ENCODE results near the gene KCNJ6.
A peak's percentile ranks its signal among the peaks of the same experiment; 100 is the strongest.
"Not testable (repeated sequence)": the region's sequence is repeated elsewhere in the genome, so short reads cannot be mapped to it uniquely, and the experiment has no call there.

KCNJ6 gene

DNA sequence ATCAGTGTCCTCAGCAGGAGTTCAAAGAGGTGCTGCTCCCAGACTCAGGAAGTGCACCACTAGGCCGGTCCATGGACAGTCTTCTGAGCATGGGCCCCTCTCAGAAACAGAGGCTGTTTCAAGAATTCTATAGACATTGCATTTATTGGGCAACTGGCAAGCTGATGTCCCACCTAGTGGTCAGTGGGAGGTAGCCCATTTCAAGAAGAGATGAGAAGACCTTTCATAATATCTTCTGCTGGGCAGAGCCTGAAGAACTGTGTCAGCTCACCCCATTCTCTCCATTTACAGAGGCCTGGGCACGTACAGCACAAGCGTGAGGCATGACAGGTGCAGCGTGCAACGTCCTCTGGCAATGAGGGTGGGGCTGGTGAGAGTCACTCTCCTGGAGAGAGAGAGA, 333.7 kb downstream of the KCNJ6 start:
- TF ChIP-seq MYC (IDR thresholded peaks at IDR 0.05; ENCODE audit: low read depth, low read length) (no peak), POLR2A (IDR thresholded peaks at IDR 0.05; ENCODE audit: extremely low read depth, insufficient read length) (no peak)
- TF ChIP-seq, protein P1, sequence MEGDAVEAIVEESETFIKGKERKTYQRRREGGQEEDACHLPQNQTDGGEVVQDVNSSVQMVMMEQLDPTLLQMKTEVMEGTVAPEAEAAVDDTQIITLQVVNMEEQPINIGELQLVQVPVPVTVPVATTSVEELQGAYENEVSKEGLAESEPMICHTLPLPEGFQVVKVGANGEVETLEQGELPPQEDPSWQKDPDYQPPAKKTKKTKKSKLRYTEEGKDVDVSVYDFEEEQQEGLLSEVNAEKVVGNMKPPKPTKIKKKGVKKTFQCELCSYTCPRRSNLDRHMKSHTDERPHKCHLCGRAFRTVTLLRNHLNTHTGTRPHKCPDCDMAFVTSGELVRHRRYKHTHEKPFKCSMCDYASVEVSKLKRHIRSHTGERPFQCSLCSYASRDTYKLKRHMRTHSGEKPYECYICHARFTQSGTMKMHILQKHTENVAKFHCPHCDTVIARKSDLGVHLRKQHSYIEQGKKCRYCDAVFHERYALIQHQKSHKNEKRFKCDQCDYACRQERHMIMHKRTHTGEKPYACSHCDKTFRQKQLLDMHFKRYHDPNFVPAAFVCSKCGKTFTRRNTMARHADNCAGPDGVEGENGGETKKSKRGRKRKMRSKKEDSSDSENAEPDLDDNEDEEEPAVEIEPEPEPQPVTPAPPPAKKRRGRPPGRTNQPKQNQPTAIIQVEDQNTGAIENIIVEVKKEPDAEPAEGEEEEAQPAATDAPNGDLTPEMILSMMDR (IDR thresholded peaks at IDR 0.05; ENCODE audit: low read depth, low read length) = peak; percentile 61
- DNase-seq (ENCODE audit: low read depth) = peak; percentile 65
- no peak overlapping the region for H3K4me3 ChIP-seq (ENCODE audit: low read depth, low read length)

DNA sequence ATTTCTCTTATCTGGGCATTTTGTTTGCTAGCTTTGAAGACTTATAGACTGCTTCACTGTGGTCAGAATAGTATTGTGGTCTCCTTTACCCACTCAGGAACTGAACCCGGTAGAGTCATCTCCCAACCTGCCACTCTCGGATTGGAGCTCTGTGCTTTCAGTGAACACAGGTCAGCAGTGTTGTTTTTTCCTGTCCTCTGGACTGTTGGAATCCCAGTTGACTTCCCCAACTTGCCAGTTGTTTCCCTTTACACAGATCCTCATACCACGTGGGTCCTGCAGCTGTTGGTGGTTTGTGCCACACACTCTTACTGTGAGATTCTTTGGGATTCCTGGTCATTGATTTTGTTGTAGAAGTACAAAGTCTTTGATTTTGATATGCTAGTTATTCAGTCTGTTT, 335.6 kb downstream of the KCNJ6 start:
- no peak for DNase-seq (ENCODE audit: low read depth)
- TF ChIP-seq, protein P1 (IDR thresholded peaks at IDR 0.05; ENCODE audit: low read depth, low read length) = no peak
- TF ChIP-seq MYC (IDR thresholded peaks at IDR 0.05; ENCODE audit: low read depth, low read length) (no peak), POLR2A (IDR thresholded peaks at IDR 0.05; ENCODE audit: extremely low read depth, insufficient read length) (no peak)
- TF ChIP-seq, protein P2, sequence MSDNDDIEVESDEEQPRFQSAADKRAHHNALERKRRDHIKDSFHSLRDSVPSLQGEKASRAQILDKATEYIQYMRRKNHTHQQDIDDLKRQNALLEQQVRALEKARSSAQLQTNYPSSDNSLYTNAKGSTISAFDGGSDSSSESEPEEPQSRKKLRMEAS (IDR thresholded peaks at IDR 0.05; ENCODE audit: low read depth, low read length) = no peak
- no peak overlapping the region for H3K4me3 ChIP-seq (ENCODE audit: low read depth, low read length)

DNA sequence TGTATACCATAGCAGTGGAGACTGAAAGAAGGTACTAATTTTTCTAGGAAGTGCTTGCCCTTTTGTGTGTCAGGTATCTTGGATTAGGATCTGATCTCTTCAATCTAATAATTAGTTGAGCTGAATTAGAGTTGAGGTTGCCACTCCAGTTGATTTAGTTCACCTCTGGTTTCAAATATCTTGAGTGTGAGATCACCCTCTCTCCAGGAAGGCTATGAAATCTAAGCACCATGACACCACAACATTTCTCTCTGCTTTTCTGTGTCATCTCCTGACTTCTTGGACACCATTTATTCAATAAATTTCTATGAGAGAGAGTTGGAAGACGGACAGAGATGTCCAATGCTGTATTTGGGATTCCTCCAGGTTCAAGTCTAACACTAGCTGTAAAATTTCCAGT, 336.9 kb downstream of the KCNJ6 start:
- H3K4me3 ChIP-seq (ENCODE audit: low read depth, low read length) = no peak overlapping the region
- TF ChIP-seq POLR2A (IDR thresholded peaks at IDR 0.05; ENCODE audit: extremely low read depth, insufficient read length) (no peak), MYC (IDR thresholded peaks at IDR 0.05; ENCODE audit: low read depth, low read length) (no peak)
- TF ChIP-seq, protein P2 (IDR thresholded peaks at IDR 0.05; ENCODE audit: low read depth, low read length) = no peak
- TF ChIP-seq, protein P1 (IDR thresholded peaks at IDR 0.05; ENCODE audit: low read depth, low read length) = no peak
- no peak for DNase-seq (ENCODE audit: low read depth)

DNA sequence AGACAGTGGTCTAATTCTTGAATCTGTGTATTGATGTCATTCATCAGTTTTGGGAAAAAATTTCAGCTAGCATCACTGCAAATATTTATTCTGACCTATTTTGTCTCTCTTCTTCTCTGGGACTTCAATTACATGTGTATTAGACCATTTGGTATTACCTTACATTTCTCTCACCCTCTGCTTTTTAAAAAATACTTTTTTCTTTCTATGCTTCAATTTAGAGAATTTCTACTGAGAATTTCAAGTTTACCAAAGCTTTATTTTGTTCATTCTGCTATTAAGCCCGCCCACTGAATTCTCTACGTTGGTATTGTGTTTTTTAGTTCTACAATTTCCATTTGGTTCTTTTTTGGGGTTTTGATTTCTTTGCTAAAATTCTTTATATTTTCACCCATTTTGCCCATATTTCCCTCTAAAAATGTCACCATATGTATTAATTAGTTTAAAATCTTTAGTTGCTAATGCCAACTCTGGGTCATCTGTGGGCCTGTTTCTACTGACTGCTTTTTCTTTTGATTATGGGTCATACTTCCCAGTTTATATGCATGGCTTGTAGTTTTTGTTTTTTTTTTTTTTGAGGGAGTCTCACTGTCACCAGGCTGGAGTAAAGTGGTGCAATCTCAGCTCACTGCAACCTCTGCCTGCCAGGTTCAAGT, 337.7 kb downstream of the KCNJ6 start:
- H3K4me3 ChIP-seq (ENCODE audit: low read depth, low read length) = no peak overlapping the region
- no peak for DNase-seq (ENCODE audit: low read depth)
- no peak for TF ChIP-seq MYC (IDR thresholded peaks at IDR 0.05; ENCODE audit: low read depth, low read length)
- TF ChIP-seq, protein P2 (IDR thresholded peaks at IDR 0.05; ENCODE audit: low read depth, low read length) = no peak
- TF ChIP-seq POLR2A (IDR thresholded peaks at IDR 0.05; ENCODE audit: extremely low read depth, insufficient read length) = no peak
- TF ChIP-seq, protein P1 (IDR thresholded peaks at IDR 0.05; ENCODE audit: low read depth, low read length) = no peak

DNA sequence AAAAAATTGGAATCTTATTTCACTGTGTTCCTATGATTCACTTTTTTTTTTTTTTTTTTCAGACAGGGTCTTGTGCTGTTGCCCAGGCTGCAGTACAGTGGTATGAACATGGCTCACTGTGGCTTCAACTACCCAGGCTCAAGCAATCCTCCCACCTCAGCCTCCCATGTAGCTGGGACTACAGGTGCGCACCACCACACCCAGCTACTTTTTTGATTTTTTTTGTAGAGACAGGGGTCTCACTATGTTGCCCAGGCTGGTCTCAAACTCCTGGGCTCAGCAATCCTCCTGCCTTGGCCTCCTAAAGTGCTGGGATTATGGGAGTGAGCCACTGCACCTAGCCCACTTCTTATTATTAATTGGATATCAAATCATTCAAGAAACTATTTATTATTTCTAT, 339.3 kb downstream of the KCNJ6 start:
- not testable (repeated sequence) for H3K4me3 ChIP-seq (ENCODE audit: low read depth, low read length); DNase-seq (ENCODE audit: low read depth)

DNA sequence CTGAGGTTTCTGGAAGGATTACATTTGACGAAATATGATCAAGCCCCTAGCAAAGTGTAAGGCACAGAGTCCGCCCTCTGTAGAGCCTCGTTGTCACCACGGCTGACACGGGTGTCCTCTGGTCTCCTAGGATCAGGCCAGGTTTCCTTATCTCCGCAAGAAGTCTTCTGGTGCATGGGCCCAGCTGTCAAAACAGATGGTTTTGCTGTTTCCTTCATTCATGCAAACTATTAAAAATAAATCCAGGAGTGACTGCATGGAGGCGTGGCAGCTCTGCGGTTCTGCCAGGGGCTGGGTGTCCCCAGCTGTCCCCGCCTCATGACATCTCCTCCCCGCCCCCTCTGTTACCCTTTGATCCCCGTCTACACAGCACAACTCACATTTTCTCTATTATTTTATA, 340.7 kb downstream of the KCNJ6 start:
- DNase-seq (ENCODE audit: low read depth) = no peak
- H3K4me3 ChIP-seq (ENCODE audit: low read depth, low read length) = no peak overlapping the region
- TF ChIP-seq, protein P2 (IDR thresholded peaks at IDR 0.05; ENCODE audit: low read depth, low read length) = no peak
- TF ChIP-seq POLR2A (IDR thresholded peaks at IDR 0.05; ENCODE audit: extremely low read depth, insufficient read length) (no peak), MYC (IDR thresholded peaks at IDR 0.05; ENCODE audit: low read depth, low read length) (no peak)
- TF ChIP-seq, protein P1 (IDR thresholded peaks at IDR 0.05; ENCODE audit: low read depth, low read length) = no peak
